ENCODE data around the gene WWP2.

Gene WWP2

GRCh38 chr16:69893106-69893505, 131.0 kb downstream of the WWP2 start:
- no peak for DNase-seq

- no peak for DNase-seq
These were observed 132.5 kb downstream of the WWP2 start for GRCh38 chr16:69894676-69895075.

DNA sequence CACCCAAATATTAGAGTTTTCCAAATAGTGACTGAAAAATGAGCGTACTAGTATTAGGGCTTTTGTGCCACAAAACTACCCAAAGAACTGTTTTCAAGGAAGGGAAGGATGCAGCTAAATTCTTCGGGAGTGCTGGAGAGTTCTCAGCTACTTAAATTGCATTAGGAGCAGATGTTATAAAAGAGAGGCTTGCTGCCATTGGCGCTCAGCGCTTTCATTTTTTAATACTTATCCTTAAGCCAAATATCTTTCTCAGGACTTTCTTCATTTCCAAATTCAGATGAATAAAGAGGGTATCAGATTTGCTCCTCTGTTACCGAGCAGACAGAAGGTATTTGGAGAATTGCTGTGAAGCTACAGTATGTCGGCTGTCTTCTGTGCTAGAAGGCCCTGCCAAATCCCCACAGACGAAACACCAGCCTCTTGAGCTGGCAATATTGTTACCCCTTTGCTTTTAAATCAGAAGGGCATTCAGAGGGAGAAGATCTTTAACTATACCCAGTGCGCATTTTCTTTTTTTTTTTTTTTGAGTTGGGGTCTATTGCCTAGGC, 141.8 kb downstream of the WWP2 start:
- DNase-seq: no peak

- DNase-seq: no peak
These were observed 142.5 kb downstream of the WWP2 start for GRCh38 chr16:69904495-69905170.

- no peak for DNase-seq
These were observed 143.0 kb downstream of the WWP2 start for GRCh38 chr16:69905171-69905555.

DNA sequence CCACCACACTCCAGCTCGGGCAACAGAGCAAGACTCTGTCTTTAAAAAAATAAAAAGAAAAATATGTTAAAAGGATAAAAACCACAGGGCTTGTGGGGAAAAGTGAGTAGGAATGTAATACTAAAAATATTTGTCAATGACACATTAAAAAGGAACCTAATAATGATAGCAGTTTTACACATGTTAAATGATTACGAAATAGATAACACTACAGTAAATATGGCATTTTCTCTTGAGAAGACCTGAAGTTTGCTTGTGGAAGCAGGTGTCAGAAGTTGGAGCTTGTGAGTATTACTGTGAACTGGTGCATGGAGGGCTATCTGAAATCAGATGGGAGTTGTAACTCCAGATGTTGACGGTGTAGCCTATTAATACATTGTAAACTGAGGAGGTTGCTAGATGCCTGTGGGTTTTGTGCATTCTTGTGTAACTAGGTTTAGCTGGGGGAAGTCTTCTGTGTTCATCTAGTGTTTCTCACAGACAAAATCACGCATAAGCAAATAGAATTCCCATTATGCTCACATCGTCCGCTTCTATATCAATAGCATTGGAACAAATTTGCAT, 144.8 kb downstream of the WWP2 start:
- no peak for DNase-seq

DNA sequence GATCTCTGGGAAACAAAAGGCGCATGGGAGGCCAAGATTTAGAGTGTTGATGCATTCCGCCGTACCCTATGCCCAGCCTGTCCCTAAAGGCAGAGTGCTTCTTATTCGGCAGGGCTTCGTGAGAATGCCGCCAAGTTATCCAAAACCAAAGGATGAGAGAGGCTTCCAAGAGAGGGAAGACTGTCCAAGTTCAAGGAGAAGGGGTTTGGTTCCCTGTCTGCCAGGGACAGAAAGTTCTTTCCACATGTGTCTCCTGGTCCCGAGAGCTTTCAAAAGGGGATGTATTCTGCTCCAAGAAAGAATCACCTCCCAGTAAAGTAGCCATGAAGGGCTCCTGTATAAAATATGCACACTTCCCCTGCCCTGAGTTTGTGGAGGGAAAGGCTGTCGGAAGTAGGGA, 146.9 kb downstream of the WWP2 start:
- no peak for DNase-seq

GRCh38 chr16:69909760-69910159, 147.6 kb downstream of the WWP2 start:
- DNase-seq: no peak

- DNase-seq: no peak
These were observed 148.8 kb downstream of the WWP2 start for GRCh38 chr16:69910964-69911363.

- no peak for DNase-seq
These were observed 154.3 kb downstream of the WWP2 start for GRCh38 chr16:69916462-69916861.

- DNase-seq: no peak
These were observed 155.2 kb downstream of the WWP2 start for GRCh38 chr16:69917311-69917710.

DNA sequence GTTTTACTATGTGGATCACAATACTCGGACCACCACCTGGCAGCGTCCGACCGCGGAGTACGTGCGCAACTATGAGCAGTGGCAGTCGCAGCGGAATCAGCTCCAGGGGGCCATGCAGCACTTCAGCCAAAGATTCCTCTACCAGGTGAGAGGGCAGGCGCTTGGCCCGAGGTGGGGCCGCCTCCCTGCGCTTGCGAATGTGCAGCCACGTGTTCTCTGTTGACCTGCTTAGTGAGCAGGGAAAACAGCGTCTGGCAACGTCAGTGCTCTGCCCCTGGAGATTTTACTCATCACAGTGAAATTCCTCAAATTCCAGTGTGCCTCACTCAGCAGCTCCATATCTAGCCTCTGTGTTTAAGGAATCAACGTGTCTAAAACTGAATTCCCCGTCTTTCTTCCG, 155.6 kb downstream of the WWP2 start:
- no peak for DNase-seq

GRCh38 chr16:69918241-69918640, 156.1 kb downstream of the WWP2 start:
- DNase-seq: no peak

DNA sequence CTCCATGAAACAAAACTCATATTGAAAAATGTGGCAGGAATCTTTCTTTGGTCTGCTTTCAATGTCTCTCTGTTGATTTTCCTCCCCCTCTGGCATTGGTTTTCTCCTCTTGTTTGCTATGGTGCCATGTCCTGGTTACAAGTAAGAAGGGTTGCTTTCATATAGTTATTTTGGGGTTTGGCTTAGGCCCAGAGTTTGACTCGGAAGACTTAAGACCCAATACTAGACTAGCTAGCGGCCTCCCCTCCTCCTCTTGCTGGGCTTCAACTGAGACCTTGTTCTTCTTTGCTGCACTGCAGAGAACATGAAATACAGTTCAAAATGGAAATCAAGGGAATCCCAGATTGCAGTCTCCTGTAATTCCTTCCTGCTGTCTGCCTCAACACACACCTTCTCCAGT, 159.0 kb downstream of the WWP2 start:
- no peak for DNase-seq

DNA sequence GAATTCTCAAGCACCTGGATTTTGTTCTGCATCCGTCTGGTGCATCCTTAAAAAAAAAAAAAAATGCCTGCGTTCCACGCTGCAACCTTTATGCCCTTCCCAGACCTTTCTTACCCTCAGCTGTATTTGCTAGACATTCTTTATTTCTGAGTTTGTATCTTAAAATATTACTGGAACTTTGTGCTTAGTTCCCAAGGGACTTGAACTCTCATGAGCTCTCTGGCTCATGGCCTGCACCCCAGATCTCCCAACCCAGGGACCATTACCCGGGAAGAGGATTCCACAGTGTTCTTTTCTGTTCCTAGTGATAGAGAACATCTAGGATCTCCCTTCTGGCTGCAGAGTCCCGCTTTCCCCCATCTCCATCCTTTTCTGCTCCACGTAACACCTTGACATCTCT, 160.1 kb downstream of the WWP2 start:
- no peak for DNase-seq

DNA sequence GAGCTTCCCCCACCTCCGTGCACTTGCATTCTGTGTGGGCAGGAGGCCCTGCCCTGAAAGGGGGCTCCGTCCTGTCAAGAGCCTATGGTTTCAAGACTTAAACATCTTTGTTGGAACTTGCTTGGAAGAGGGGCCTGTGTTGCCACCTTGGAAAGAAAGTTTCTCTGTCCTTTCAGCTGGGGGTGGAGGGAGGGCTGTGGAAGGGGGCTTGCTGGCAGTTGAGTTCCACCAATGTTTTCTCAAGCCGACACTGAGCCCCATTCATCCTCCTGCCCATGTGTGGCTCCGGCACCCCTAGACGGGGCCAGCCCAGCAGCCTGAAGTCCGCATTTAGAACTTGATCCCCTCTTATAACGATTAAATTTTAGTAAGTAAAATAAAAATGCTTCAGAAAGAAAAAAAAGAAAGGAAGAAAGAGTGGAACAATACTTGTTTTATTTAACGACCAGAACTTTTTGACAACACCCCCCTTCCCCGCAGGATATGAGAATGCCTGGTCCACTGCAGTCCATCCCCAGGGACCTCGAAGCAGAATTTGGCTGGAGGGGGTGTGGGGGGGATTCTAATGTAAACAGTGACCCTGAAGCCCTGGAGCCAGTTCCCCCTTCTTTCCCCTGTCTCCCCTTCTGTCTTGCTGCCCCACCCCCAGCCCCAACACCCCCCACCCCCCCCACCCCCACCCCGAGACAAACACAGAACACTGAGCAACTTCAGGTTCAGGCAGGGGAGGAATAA, 162.1 kb downstream of the WWP2 start:
- DNase-seq: no peak

- DNase-seq: no peak
These were observed 162.7 kb downstream of the WWP2 start for GRCh38 chr16:69924777-69925191.

- no peak for DNase-seq
These were observed 163.2 kb downstream of the WWP2 start for GRCh38 chr16:69925311-69925710.

GRCh38 chr16:69926241-69926640, 164.1 kb downstream of the WWP2 start:
- no peak for DNase-seq

- DNase-seq: no peak
These were observed 165.1 kb downstream of the WWP2 start for GRCh38 chr16:69927056-69927757.

GRCh38 chr16:69928856-69929400, 166.8 kb downstream of the WWP2 start:
- no peak for DNase-seq

GRCh38 chr16:69929480-69929879, 167.3 kb downstream of the WWP2 start:
- no peak for DNase-seq

- DNase-seq: peak; percentile 53
These were observed 168.1 kb downstream of the WWP2 start for GRCh38 chr16:69930117-69930776.
